ENCODE results near the gene TMEM201.

TMEM201 gene

DNA sequence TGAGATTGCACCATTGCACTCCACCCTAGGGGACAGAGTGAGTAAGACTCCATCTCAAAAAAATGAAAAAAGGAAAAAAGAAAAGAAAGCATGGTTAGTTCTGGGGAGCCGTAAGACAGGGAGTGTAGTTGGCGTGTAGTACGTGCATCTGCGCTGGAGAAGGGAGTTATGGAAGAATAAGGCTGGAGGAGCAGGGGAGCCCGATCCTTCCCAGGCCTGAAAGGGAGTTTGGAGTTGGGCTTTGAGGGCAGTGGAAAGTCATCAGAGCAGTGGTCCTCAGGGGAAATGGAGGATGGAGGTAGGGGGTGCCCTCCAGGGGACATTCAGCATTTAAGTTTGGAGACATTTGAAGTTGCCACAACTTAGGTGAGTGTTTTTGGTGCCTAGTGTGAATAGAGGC is 11.3 kb upstream of the TMEM201 start:
- no peak for DNase-seq (ENCODE audit: low read depth in 2 of 2)

DNA sequence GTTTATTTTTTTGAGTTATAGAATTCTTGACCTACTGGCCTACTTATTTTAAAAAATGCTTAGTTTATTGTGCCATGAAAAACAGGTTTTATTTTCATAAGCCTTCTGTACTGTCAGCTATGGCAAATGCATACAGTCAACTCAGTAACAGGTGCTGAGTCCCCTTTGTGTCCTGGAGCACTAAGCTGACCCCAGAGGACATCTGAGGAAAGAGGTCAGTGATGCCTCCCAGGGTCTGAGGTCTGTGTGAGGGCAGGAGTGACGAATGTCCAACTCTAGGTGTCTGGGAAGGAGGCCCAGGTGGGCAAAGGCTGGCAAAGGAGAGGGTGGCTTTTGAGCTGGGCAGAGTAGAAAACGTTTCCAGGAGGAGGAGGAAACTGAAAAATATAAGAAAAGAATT is 7.8 kb upstream of the TMEM201 start:
- DNase-seq (ENCODE audit: low read depth in 2 of 2) = no peak

DNA sequence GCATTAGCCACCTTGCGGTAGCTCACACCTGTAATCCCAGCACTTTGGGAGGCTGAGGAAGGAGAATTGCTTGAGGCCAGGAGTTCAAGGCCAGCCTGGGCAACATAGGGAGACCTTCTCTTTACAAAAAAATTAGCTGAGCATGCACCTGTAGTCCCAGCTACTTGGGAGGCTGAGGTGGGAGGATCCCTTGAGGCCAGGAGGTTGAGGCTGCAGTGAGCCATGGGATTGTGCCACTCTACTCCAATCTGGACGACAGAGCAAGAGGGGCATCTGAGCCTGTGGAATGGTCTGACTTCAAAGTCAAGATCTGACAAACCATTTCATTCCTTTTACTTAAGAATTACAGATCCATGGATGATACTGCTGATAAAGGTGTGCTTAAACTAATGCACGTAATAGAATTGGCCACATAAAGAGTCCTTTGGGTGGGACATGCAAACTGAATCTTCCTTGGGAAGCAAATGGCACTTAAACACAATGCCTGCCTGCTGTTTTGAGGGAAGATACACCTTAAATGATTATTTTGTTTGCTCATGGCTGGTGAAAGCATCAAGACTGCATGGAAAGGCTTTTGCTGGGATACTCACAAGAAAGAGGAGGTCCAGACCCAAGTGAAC is 2.5 kb upstream of the TMEM201 start:
- no peak for DNase-seq (ENCODE audit: low read depth in 2 of 2)

DNA sequence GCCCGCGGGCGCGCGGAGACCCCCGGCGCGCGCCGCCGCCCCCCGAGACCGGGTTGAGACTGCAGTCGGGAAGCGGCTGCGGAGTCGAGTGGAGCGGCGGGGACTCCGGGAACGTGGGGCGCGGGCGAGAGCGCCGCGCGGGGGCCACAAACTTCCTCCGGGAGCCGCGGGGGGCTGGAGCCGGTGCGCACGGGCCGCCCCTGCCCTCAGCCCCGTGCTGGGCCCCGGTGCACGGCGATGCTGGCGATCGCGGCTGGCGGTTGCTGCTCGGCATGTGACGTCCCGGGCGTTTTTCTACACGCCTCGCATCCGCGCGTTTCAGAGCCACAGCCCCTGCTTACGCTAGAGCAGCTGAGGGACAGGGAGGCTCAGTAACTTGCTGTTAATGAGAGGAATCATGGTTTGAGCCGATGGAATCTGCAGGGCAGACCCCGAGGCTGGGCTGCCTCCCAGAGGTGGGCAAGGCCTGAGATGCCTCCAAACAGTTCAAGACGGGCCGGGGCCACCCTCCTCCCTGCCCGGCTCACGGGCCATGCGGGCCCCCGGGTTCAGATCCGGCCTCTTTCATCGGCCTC is 520 bp downstream of the TMEM201 start:
- peak in 1 of 2 donors; percentile 6 for DNase-seq (ENCODE audit: low read depth in 2 of 2)

DNA sequence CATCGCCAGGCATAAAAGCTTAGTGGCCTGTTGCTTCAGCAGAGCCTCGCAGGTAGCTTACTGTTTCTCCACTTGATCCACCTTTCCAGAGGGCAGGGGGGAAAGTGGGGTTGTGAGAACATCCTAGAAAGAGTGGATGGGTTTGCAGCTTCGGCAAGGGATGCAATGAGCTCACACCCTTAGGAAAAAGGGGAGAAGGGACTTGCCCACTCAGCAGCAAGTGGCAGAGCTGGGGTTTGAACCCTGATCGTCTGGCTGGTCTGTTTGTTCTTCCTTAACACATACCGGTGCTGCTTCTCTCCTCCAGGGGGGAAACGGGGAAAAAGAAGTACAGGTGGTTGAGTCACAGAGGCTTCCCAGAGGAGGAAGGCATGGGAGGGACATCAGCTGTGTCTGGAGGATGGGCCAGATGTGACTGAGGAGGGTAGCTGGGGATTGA is 1.0 kb downstream of the TMEM201 start:
- DNase-seq (ENCODE audit: low read depth in 2 of 2) = no peak

DNA sequence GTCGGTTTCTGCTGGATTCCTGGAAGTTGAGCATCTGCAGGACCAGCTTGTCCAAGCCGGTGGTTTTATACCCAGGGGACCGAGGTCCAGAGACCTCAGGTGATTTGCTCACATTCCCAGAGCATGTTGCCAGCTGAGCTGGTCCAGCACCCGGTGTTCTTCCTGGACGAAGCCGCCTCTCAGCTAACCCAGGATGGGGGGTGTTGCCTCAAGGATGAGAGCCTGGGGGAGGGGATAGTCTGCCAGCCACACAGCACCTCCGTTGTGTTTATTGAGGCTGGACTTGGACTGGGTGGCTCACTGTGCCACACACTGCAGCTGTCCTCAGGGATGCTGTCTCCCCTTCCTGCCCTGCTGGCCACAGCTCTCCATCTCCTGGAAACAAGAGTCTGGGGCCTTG is 1.5 kb downstream of the TMEM201 start:
- no peak for DNase-seq (ENCODE audit: low read depth in 2 of 2)

DNA sequence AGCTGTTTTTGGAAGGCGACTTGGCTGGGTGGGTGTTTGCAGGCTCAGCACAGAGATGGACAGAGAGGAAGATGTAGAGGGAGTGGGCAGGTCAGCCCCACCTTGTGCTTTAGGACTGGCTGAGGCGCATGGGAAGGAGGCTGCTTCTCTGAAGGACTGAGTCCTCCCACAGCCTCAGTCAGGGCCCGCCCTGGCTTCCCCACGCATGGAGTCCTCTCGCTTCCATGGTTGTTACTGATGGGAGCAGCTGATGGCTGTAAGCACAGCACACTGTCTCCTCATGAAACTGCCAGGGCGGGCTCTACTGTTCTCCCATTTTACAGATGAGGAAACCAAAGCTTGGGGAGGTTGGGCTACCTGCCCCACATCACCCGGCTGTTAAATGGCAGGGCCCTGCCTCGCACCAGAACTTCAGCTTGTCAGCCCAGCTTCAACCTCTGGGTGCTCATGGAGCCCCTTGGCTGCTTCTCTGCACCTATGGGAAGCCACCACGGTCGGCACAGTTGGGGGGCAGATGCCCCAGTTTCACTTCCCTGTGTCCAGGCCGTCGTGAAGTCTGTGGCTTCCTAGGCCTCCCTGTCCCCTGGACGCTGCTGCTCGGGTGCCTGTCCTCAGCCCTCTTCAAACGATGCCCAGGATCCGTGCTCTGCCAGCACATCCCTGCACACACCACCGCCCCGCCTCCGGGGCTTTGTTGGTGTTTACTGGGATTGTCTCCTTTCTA is 2.4 kb downstream of the TMEM201 start:
- no peak for DNase-seq (ENCODE audit: low read depth in 2 of 2)

DNA sequence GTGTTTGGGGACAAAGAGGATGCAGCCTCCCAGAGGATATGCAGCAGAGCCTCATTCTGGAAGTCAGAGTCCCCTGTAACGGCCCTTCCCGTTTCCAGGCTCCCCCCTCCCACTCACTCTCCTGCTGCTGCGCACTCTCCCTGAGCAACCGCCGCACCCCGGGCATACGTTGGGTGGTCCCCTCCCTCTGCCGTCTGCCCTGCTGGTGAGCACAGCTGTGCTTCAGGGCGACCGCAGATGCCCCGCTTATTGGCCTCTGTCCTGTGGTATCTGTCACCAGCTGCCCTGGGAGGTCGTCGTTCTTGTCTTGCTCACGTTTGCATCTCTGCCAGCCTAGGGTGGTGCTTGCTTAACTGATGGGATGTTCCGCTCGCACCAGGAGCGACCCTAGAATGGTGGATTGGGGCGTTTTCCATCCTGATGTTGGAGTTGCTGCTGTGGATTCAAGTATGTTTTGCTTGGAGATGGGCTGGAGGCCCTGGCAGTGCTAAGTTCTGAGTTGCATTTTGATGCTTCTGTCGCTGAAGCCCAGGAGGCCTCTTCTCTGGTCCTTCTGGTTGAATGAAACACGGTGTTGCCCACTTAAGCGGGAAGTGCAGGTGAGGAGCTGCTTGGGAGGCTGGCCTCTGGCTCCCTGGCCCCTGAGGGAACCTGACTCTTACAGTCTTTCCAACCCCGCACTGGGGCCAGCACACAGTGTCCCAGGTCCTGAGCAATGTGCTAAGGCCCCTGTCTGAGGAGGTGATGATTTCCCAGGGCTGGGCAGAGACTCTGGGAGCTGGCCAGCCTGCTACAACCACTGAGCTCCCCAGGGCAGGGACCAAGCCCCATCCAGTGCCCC is 3.2 kb downstream of the TMEM201 start:
- no peak for DNase-seq (ENCODE audit: low read depth in 2 of 2)

DNA sequence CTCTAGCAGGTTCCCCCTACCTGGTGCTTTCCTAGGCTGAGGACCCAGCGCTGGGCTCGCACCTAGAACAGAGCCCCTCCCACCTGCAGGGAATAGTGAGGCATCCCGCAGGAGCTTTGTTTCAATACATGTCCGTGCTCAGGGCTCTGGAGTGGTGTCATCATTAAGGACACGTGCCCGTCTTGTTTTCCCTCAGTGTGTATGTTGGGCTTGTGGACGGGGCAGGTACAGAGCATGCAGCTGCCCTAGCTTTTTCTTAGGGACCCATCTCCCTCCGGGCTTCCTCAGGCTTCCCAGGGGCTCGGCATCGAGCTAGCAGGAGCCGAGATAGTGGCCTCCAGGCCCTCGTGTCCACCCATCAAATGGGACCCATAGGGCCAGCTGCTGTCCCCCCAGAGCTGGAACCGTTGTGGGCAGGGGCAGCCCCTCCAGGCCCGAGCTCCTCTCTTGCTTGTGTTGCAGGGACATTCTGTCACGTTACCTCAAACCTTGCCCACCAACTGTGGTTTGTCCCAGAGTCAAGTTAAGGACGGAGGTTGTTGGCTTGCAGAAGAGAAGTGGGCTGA is 3.9 kb downstream of the TMEM201 start:
- DNase-seq (ENCODE audit: low read depth in 2 of 2) = no peak

DNA sequence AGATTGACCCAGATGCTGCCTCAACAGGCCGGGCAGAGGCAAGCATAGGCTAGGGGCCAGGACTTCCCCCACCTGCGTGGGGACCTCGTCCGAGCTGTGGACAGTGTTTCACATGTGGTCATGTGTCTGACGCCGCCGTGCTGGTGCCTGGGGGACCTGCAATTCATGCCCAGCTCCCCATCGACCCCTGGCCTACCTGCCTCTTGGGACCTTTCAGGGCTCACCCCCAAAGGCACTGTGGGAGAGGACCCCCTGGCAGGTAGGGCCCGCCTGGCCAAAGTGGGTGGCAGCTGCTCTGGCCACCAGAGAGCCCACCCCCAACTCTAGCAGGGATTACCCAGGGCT is 4.4 kb downstream of the TMEM201 start:
- no peak for DNase-seq (ENCODE audit: low read depth in 2 of 2)

DNA sequence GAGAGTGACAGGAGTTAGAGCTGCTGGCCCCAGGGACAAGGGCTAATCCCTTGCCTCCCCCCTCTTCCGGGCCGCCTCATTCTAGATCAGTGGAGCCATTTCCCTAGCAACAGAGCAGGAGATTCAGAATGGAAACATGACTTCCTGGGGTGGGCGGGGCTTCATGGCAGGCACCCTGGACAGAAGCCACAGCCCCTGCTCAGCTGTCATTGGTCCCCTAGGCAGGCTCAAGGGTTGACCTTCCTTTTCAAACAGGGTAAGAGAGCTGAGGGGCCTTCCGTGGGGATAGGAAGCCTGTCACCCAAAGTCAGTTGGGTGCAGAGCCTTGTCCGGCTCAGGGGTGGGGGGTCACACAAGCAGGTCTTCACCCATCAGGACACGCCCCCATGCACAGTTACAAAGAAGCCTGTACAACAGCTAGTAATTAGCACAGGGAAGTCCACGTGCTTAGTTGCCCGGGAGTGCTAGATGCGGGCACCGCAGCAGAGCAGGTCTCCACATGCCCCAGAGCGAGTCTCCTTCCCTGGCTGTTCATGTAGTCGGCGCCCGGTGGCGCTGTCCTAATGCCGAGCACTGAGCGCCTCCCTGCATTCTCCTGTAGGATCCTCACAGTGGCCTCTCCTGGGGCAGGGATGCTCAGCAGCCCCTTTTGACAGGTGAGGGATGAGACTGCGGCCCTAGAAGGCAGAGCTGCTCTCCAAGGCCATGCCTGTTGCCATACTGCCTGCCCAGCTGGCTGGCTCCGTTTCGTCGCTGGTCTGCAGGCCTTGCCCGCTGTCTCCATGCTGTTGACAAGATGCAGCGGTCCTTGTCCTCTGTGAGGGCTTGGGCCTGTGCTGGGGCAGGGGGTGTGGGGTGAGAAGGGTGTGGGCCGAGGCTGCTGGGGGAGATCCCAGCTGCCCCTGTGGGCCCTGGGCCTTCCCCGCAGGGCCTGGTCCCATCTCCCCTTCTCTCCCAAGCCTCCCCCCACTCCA is 5.1 kb downstream of the TMEM201 start:
- DNase-seq (ENCODE audit: low read depth in 2 of 2) = peak; percentile 29 to 30

DNA sequence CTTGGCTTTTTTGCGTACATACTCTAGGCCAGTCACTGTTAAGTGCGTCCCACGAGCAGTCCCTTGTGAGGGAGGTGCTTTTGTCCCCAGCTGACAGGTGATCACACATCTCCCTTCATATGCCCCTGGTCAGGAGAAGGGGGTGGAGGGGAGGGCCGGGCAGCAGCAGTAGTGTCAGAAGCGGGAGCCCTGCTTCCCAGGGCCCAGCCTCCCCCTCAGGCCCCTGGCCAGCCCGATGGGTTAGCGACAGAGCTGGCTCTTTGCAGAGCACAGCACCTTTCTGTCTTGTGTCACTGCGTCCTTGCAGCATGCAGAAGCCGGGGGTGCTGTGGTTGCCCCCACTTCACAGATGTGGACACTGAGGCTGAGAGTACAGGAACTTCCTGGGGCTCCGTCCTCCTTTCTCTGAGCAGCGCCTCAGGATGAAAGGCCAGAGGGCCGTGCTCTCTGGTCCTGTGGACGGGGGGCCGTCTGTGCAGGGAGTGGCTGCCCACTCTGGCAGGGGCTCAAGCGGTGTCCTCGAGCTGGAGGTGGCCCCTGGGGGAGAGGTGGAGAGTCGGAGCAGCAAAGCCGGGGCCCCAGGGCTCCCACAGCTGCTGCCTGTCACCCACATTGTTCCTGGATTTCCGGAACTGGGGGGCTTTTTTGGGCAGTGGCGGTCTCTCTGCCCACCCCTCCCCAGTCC is 5.9 kb downstream of the TMEM201 start:
- no peak for DNase-seq (ENCODE audit: low read depth in 2 of 2)

DNA sequence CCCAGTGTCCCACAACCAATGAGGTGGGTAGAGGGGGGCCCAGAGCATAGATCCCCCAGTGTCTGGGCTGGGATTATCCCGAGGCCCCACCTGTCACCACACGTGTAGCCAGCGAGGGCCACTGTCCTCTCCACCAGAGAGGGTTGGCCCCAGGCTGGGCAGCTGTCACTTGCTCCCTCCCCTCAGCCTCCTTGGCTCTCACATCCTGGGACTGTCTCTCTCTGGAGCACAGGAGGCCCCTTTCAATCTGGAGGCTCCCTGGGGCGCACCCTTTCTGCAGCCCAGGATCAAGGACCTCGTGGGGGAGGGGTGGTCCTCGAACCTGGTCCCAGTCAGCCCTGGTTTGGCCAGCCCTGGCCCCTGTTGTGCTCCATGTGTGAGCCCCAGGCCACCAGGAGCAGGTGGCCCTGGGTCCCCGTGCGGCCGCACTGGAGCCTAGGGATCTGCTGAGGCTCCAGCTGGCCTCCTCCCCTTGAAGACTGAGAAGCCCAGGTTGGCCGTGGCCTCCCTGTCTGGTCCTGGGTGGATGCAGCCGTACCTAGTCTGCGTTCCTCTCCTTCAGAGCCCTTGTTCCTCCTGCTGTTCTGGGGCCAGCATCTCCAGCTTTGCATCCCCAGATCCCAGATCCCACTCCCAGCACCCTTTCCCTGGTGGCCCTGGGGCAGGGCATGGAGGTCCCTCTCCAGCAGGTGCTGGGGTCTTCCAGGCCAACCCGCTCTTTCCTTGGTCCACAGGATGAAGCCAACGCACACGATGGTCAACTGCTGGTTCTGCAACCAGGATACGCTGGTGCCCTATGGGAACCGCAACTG is 6.7 kb downstream of the TMEM201 start:
- no peak for DNase-seq (ENCODE audit: low read depth in 2 of 2)

DNA sequence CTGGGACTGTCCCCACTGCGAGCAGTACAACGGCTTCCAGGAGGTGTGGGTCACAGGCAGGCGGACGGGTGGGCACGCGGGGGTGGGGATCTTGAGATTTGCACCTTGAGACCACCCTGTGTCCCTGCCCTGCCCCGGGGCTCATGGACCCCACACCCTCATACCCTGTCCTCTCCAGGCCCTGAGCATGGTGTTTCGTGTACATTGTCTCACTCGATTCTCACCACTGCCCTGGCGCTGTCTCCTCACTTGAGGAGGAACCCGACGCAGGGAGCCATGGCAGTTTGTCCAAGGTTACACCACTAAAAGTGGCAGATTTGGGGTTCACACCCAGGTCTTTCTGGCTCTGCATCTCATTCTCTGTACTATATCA is 7.2 kb downstream of the TMEM201 start:
- DNase-seq (ENCODE audit: low read depth in 2 of 2) = no peak

DNA sequence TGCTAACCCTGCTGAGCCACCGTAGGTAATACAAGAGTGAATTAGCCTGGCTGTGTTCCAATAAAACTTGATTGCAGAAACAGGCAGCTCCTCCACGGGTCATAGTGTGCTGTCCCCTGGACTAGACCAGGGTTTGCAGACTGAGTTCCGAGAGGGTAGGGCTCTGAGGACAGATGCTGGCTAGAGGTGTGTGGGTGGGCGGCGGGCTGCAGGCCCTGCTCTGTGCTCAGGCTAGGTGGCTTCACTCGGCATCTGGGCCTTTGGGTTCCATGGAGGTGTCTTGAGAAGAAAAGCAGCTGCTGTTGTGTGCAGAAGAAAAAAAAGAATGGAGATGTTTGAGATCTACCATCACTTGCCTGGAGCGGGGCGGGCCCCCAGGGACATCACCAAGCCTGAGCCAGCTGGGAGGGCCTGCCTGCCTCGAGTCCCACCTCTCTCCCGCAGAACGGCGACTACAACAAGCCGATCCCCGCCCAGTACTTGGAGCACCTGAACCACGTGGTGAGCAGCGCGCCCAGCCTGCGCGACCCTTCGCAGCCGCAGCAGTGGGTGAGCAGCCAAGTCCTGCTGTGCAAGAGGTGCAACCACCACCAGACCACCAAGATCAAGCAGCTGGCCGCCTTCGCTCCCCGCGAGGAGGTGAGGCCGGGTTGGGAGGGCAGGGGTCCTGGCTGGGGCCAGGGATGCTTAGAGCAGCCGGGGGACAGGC is 7.9 kb downstream of the TMEM201 start:
- no peak for DNase-seq (ENCODE audit: low read depth in 2 of 2)

DNA sequence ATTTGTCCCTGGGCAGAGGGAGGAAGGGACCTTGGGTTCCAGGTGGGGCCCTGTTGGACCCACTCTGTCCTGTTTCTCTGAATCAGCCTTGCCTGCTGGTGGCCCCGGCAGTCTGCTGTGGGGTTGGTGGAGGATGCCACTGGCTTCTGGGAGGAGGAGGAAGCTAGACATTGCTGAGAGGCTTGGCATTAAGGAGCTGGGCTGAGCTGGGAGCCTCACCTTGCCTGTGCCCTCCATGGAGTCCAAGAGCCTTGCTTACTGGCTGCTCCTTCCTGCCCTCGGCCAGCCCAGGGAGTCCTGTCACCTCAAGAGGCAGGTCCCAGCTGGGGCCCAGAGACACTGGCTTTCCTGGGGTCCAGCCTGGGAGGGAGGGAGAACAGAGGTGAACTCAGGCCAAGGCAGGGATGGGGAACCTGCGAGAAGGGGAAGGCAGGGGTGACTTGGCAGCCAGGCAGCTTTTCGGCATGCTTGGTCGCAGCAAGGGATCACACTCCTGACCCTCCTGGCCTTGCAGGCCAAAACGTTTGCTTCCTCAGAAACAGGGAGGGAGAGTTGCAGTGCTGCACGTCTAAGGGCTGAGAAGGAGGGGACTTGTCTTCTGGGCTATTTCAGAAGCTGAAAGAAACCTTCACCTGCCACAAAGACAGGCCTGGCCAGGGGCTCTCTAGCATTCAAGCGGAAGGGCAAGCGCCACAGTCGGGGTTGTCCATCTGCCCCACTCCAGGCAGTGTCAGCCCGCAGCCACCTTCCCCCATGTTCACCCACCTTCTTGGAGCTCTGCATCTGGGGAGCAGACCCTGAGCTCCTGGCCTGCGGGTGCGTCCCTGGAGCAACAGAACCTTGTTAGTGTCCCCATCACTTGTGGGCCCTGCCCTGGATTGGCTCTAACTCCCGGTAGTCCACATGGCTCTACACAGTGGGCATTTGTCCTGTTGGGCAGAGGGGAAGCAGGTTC is 8.9 kb downstream of the TMEM201 start:
- no peak for DNase-seq (ENCODE audit: low read depth in 2 of 2)

DNA sequence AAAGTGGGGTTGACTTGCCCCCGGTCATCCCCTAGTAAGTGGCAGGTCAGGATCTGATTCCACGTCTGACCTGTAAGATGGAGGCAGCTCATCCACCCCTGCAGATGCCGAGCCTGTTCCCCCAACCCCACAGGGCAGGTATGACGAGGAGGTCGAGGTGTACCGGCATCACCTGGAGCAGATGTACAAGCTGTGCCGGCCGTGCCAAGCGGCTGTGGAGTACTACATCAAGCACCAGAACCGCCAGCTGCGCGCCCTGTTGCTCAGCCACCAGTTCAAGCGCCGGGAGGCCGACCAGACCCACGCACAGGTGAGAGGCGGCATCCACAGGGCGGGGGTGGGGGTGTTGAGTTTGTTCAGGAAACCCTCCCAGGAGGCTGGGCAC is 9.6 kb downstream of the TMEM201 start:
- DNase-seq (ENCODE audit: low read depth in 2 of 2) = no peak

DNA sequence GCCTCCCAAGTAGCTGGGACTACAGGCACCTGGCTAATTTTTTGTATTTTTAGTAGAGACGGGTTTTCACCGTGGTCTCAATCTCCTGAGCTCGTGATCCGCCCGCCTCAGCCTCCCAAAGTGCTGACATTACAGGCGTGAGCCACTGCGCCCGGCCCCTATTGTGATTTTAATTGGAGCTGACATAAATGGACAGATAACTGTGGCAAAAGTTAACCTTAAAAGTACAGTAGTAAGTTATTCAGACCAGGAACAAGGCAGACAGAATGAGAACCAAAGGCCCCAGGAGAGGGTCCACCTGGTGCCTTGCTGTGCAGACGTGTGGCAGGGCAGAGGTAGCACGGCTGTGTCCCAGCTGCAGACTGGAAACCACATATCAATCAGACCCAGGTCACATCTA is 11.0 kb downstream of the TMEM201 start:
- DNase-seq (ENCODE audit: low read depth in 2 of 2) = no peak

All from stimulated activated CD8-positive, alpha-beta memory T cell treated with anti-CD3 and anti-CD28 coated beads, Interleukin-15, amount 100 ng/mL, for 48 hours (primary cell).